Right forelimb (tissue), 1 donor: ENCODE data around the gene PARP1.
"Not testable (repeated sequence)": the region's sequence is repeated elsewhere in the genome, so short reads cannot be mapped to it uniquely, and the experiment has no call there.

ENCODE experiments used
- DNase-seq: peaks from one replicate; pipeline ENCODE4 v3.0.0-alpha.2; 2018

Gene PARP1

DNA sequence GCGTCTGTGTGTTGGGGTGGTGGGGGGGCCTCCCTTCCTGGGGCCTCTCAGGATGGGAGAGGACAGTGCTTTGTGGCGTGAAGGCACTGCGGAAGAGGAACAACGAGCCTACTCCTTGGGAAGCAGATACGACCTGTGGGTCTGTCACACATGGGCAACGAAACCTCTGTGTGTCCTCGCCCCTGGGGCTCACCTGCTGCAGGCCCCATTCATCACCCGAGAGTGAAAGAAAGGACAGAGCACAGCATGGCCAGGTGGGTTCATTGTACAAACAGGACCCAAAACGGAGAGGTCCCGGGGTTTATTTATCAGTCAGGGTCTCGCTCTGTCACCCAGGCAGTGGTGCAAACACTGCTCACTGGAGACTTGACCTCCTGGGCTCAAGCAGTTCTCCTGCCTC is 58.8 kb downstream of the PARP1 start:
- no peak for DNase-seq

- no peak for DNase-seq
These were observed 63.2 kb downstream of the PARP1 start for GRCh38 chr1:226344441-226345259.

GRCh38 chr1:226342656-226343055 is 65.2 kb downstream of the PARP1 start:
- no peak for DNase-seq

DNA sequence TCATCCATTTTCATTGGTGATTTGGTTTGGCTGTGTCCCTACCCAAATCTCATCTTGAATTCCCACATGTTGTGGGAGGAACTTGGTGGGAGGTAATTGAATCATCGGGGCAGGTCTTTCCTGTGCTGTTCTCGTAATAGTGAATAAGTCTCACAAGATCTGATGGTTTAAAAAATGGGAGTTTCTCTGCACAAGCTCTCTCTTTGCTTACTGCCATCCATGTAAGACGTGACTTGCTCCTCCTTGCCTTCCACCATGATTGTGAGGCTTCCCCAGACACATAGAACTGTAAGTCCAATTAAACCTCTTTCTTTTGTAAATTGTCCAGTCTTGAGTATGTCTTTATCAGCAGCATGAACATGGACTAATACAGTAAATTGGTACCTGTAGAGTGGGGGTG is 67.8 kb downstream of the PARP1 start:
- not testable (repeated sequence) for DNase-seq

DNA sequence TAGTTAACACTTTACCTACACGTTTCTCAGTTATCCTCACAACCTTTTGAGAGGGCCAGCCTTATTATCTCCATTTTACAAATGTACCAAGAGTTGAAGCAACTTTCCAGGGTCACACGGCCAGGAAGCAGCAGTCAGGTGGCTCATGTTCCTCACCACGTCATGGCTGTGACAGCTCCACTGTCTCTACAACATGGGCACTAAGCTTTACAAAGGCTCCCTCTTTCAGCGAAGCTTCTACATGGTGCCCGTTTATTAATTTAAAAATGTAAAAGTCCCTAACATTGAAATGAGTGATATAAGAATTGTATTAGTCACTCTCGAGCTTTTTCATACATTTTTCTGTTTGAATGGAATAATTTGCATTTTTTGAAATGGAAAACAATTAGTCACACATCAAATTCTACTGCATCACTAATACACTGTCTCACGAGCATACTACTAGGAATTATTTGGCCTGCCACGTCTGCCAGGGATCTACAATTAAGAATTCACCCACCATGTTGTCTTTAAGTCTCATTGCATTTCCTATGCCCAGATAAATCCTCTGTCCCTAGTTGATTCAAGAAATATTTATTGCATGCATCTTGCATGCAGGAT is 70.5 kb downstream of the PARP1 start:
- no peak for DNase-seq

DNA sequence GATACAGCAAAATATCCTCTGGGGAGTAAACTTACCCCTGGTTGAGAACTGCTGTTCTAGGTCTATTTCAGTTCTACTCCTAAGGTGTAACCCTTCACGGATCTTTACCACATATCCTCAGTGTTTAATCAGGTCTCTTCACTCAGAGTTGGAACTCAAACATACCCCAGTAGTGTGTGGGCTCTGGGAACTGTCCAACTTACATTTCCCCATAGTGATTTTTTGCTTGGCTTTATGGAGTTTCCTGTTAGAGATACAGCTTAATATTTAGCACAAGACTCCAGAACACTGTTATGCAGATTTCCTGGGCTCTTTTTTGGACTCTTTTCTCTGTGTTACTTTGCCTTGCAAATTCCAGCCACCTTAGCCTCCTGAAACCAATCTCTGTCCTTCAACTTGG is 72.2 kb downstream of the PARP1 start:
- no peak for DNase-seq

DNA sequence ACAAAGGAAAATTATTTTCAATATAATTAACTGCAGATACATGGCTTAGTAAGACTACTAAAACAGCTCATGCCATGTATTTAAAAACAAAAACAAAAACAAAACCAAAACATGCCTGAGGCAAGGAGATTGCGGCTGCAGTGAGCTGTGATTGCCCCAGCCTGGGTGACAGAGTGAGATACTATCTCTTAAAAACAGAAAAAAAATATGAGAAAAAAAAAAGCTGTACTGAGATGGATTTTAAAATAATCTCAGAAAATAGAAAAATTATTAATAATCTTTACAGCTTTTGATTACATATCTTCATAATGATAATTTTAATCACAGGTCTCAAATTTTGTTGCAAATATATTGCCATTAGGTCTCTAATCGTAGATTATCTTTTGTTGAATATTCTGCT is 74.9 kb downstream of the PARP1 start:
- DNase-seq: no peak

- DNase-seq: no peak
These were observed 78.7 kb downstream of the PARP1 start for GRCh38 chr1:226329237-226329636.

DNA sequence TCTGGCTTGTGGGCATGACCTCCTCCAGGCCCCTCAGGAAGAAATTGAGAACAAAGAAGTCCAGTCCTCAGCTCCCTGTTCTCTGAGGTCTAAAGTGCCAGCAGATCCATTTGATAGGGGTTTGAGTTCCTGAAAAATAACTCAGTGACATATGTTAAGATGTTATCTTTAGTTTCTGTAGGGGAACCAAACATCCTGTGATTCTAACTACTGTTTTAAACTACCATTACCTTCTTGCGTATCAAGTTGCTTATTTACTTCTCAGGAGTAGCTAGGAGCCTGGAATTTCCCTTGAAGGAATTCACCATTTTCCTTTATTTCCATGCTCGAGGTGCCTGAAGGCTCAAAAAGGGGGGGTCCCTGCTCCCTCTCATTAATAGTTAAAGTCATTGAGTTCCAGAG is 80.1 kb downstream of the PARP1 start:
- DNase-seq: no peak

GRCh38 chr1:226325178-226325577 is 82.7 kb downstream of the PARP1 start:
- no peak for DNase-seq

GRCh38 chr1:226324479-226324878 is 83.4 kb downstream of the PARP1 start:
- no peak for DNase-seq

DNA sequence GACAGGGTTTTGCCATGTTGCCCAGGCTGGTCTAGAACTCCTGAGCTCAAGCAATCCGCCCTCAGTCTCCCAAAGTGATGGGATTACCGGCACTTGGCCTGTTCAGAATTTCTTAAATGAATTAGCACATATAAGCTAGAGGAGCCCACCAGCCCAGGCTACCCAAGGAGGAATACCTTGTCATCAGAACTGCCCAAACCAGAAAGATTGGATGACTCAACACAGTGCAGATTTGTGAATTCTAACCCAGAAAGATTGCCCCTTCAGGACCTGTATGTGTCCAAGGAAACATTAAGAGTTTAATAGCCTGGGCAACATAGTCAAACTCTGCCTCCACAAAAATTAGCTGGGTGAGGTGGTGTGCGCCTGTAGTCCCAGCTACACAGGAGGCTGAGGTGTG is 84.9 kb downstream of the PARP1 start:
- DNase-seq: no peak

DNA sequence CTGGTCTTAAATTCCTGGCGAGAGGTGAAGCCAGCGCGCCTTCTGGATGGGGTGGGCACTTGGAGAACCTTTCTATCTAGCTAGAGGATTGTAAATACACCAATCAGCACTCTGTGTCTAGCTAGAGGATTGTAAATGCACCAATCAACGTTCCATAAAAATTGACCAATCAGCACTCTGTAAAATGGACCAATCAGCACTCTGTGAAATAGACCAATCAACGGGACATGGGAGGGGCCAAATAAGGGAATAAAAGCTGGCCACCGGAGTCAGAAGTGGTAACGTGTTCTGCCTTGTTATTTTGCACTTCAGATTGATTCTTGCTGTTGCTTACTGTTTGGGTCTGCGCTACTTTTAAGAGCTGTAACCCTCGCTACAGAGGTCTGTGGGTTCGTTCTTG is 87.0 kb downstream of the PARP1 start:
- no peak for DNase-seq

DNA sequence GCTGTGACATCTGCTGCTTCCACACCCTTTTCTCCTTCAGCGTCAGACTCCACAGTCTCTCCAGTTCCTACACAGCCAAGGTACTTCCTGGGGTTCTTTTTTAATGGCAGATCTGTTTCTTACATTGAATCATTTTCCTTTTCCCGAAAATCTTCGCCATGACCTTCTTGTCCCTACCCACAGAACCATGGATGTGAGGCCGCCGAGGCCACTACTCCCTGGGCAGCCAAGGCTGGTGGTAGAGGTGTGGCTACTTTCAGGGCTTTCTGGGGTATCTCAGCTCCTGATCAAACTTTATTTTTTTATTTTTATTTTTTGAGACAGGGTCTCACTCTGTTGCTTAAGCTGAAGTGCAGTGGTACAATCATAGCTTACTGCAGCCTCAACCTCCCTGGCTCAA is 89.4 kb downstream of the PARP1 start:
- no peak for DNase-seq

GRCh38 chr1:226314055-226314454 is 93.8 kb downstream of the PARP1 start:
- DNase-seq: no peak

DNA sequence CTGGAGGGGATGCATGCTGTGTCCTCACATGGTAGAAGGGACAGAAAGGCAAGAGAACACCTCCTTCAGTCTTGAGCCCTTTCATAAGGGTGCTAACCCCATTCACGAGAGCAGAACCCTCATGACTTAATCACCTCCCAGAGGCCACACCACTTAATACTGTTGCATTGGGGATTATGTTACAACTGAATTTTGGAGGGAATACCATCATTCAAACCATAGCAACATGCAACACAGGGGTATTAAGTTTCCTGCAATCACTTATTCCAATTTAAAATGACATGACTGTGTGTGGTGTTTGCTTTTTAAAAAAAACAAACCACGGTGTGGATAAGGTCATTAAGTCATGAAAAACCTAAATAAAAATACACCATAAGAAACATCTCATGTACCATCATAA is 95.8 kb downstream of the PARP1 start:
- no peak for DNase-seq

GRCh38 chr1:226311376-226311775 is 96.5 kb downstream of the PARP1 start:
- DNase-seq: no peak
